Neuronal stem cell (in vitro differentiated cells): Measurements from ENCODE around the gene PRKCI.

Experiments
- DNase-seq: peaks from one replicate; pipeline ENCODE4 v3.0.0-alpha.2; 2013; ENCODE audit warnings: low spot score
- H2AFZ ChIP-seq: one replicate; pipeline ENCODE4 v1.6.1; 2013; ENCODE audit warnings: mild to moderate bottlenecking, low read length, inconsistent platforms
- H2AK5ac ChIP-seq: 2 replicates; pipeline ENCODE4 v1.6.1; 2013; ENCODE audit warnings: low read depth, mild to moderate bottlenecking, inconsistent platforms, low read length, moderate library complexity, mixed read lengths
- H2BK120ac ChIP-seq: 2 replicates; pipeline ENCODE4 v1.6.1; 2013; ENCODE audit warnings: low read depth, mild to moderate bottlenecking, inconsistent platforms, low read length, moderate library complexity, mixed read lengths
- H2BK12ac ChIP-seq: one replicate; pipeline ENCODE4 v1.6.1; 2013; ENCODE audit warnings: low read length, inconsistent platforms
- H2BK15ac ChIP-seq: 2 replicates; pipeline ENCODE4 v1.6.1; 2013; ENCODE audit warnings: mild to moderate bottlenecking, low read length, inconsistent platforms, mixed read lengths
- H2BK5ac ChIP-seq: one replicate; pipeline ENCODE4 v1.6.1; 2013; ENCODE audit warnings: inconsistent platforms, mild to moderate bottlenecking, low read length, moderate library complexity
- H3K14ac ChIP-seq: one replicate; pipeline ENCODE4 v1.6.1; 2013; ENCODE audit warnings: low read length, inconsistent platforms
- H3K18ac ChIP-seq: 2 replicates; pipeline ENCODE4 v1.6.1; 2013; ENCODE audit warnings: low read length, inconsistent platforms
- H3K23ac ChIP-seq: 2 replicates; pipeline ENCODE4 v1.6.1; 2013; ENCODE audit warnings: low read depth, mild to moderate bottlenecking, mixed read lengths, low read length, inconsistent platforms; ENCODE audit not compliant: poor library complexity
- H3K27ac ChIP-seq: replicated peaks from 3 replicates; pipeline ENCODE4 v1.5.1; 2013; ENCODE audit warnings: low read length, inconsistent platforms
- H3K27me3 ChIP-seq, 3 experiments: 2 replicates each; pipeline ENCODE4 v1.6.1; 2013; ENCODE audit warnings: low read length in 3 of 3, mild to moderate bottlenecking in 2 of 3, inconsistent platforms in 1 of 3, low read depth in 1 of 3, mixed read lengths in 1 of 3, moderate library complexity in 1 of 3; ENCODE audit not compliant: control insufficient read depth in 3 of 3, insufficient read depth in 3 of 3
- H3K36me3 ChIP-seq, 2 donors: replicated peaks in 1 of 2; 2 replicates each; pipeline ENCODE4 v1.6.1; 2013; ENCODE audit warnings: low read length in 2 of 2; ENCODE audit not compliant: control insufficient read depth in 2 of 2, insufficient read depth in 2 of 2
- H3K4ac ChIP-seq: 2 replicates; pipeline ENCODE4 v1.6.1; 2013; ENCODE audit warnings: inconsistent platforms, mild to moderate bottlenecking, low read length, moderate library complexity
- H3K4me1 ChIP-seq, 2 donors: 1 replicate in 1 of 2; 2 replicates in 1 of 2; pipeline ENCODE4 v1.6.1; 2013; ENCODE audit warnings: low read length in 2 of 2, low read depth in 1 of 2; ENCODE audit not compliant: control insufficient read depth in 2 of 2, insufficient read depth in 1 of 2
- H3K4me2 ChIP-seq: one replicate; pipeline ENCODE4 v1.6.1; 2013; ENCODE audit warnings: mild to moderate bottlenecking, low read length, inconsistent platforms; ENCODE audit not compliant: insufficient read depth, poor library complexity, severe bottlenecking
- H3K4me3 ChIP-seq, 2 donors: 2 replicates each; pipeline ENCODE4 v1.5.1; 2013; ENCODE audit warnings: low read length in 2 of 2, mild to moderate bottlenecking in 2 of 2, inconsistent platforms in 1 of 2, moderate library complexity in 1 of 2
- H3K79me1 ChIP-seq: one replicate; pipeline ENCODE4 v1.6.1; 2013; ENCODE audit warnings: low read depth, mild to moderate bottlenecking, inconsistent platforms, low read length, moderate library complexity
- H3K9ac ChIP-seq: one replicate; pipeline ENCODE4 v1.6.1; 2013; ENCODE audit warnings: mild to moderate bottlenecking, low read depth, low read length, inconsistent platforms; ENCODE audit not compliant: poor library complexity
- H3K9me3 ChIP-seq, 2 donors: replicated peaks in 1 of 2; 2 replicates each; pipeline versions ENCODE3 to v1.6.1; 2013; ENCODE audit warnings: low read length in 2 of 2, mild to moderate bottlenecking in 2 of 2, inconsistent platforms in 1 of 2, low read depth in 1 of 2, mixed read lengths in 1 of 2, moderate library complexity in 1 of 2; ENCODE audit not compliant: control insufficient read depth in 2 of 2, insufficient read depth in 1 of 2
- H4K8ac ChIP-seq: one replicate; pipeline ENCODE4 v1.6.1; 2013; ENCODE audit warnings: low read depth, mild to moderate bottlenecking, inconsistent platforms, low read length, moderate library complexity
- H4K91ac ChIP-seq: one replicate; pipeline ENCODE4 v1.6.1; 2013; ENCODE audit warnings: low read length, low read depth, mild to moderate bottlenecking, inconsistent platforms; ENCODE audit not compliant: poor library complexity
- WGBS, 2 donors: extraction: QIAGEN DNeasy Blood & Tissue Kit; methylation state at CpG; one replicate each; pipeline ENCODE4 v1.1.7; 2013; ENCODE audit warnings: missing lambda C conversion rate in 2 of 2, mixed read lengths in 1 of 2; ENCODE audit not compliant: insufficient read length in 2 of 2, insufficient replicate concordance in 1 of 2; ENCODE audit errors: extremely low coverage in 2 of 2; 5-methylcytosine and 5-hydroxymethylcytosine counted together

The PRKCI gene

DNA sequence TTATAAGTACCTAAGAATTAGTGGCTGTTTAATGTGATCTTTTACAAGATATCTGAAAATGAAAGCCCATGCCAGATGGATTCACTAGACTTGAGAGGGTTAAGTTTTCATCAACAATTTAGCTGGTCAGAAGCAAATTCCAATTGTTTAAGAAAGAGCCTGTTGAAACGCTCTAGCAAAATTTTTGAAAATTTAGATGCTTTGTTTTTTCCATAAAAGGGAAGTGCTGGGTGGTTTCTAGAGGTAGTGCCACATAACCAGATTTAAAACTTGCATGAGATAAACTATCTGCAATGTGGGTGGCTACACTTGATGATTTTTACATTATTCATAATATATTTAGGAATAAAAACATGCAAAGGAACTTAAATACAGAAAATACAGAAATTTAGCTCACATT is 86.8 kb downstream of the PRKCI start:
- no peaks in the 10 kb centered on the region for H3K36me3 ChIP-seq
- H3K14ac ChIP-seq = no peak overlapping the region
- H3K9ac ChIP-seq = no peak overlapping the region
- H3K4me3 ChIP-seq = no peak overlapping the region
- H2BK5ac ChIP-seq = no peak overlapping the region
- no peak overlapping the region for H2AFZ ChIP-seq
- H3K9me3 ChIP-seq = no peaks in the 10 kb centered on the region
- no peak overlapping the region for H2BK12ac ChIP-seq
- H3K27me3 ChIP-seq = no peaks in the 10 kb centered on the region
- no peak overlapping the region for H2AK5ac ChIP-seq
- no peak overlapping the region for H3K18ac ChIP-seq
- H3K4me1 ChIP-seq = no peaks in the 10 kb centered on the region
- H2BK15ac ChIP-seq = no peak overlapping the region
- no peak for DNase-seq
- no peak overlapping the region for H3K27ac ChIP-seq
- no peak overlapping the region for H3K4ac ChIP-seq
- H3K4me2 ChIP-seq = no peak overlapping the region
- WGBS, 2 donors = no CpG with 5 or more reads among the region's 1 CpG
- no peak overlapping the region for H2BK120ac ChIP-seq
- no peaks in the 10 kb centered on the region for H3K79me1 ChIP-seq
- no peak overlapping the region for H3K23ac ChIP-seq
- no peak overlapping the region for H4K91ac ChIP-seq
- H4K8ac ChIP-seq = no peak overlapping the region

DNA sequence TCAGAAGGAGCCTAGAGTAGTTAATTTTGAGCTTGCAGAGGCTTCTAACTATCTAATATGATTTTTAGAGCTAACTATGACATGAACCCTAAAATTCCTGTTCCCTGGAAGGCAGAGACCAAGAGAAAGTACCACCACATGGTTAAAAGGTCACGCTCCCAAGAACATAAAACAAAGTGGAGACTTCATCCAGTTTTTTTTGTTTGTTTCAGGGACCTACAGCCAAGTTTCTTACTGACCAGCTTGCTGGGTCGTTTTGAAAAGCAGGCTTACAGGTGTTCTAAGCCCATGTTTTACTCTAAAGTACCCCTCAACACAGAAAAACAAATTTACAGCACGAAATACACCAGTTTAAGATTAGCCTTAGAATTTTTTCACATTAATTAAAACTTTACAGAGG is 95.7 kb downstream of the PRKCI start:
- Histone ChIP-seq H3K27ac (no peak overlapping the region), H2BK15ac (no peak overlapping the region), H3K79me1 (no peaks in the 10 kb centered on the region), H2AK5ac (no peak overlapping the region), H4K91ac (no peak overlapping the region), H2AFZ (peak overlapping the region; percentile 25), H3K4me1 (peaks cover 0 to 19% of the 10 kb centered on the region in 2 donors), H3K36me3 (no peaks in the 10 kb centered on the region), H2BK5ac (no peak overlapping the region), H3K27me3 (no peaks in the 10 kb centered on the region), H3K9ac (no peak overlapping the region), H3K18ac (no peak overlapping the region), H3K4me3 (no peak overlapping the region), H4K8ac (no peak overlapping the region), H3K4me2 (no peak overlapping the region), H3K9me3 (peaks cover 0 to 2% of the 10 kb centered on the region in 2 donors), H2BK120ac (no peak overlapping the region), H3K23ac (no peak overlapping the region), H2BK12ac (no peak overlapping the region), H3K4ac (no peak overlapping the region), H3K14ac (no peak overlapping the region)
- no CpG with 5 or more reads among the region's 3 CpGs for WGBS, 2 donors
- no peak for DNase-seq

DNA sequence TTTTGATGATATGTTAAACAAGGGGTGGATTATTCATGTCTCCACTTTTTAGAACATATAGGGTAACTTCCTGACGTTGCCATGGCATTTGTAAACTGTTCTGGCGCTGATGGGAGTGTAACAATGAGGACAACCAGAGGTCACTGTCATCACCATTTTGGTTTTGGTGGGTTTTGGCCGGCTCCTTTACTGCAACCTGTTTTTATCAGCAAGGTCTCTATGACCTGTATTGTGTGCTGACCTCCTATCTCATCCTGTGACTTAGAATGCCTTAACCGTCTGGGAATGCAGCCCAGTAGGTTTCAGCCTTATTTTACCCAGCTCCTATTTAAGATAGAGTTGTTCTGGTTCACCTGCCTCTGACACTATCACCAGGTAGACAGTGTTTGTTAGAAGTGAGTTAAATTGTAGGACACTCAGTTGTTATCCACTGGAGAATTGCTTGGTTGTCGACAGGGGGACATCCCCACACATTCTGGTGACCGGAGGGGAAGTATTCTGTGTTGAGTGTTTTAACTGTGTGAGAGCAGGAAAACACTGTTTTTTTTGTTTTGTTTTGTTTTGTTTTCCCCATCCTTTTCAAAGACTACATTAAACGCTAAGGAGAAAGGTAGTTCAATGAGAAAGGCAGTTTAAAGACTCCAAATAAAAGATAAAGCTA is 98.4 kb downstream of the PRKCI start:
- no peak overlapping the region for H4K8ac ChIP-seq
- H2AK5ac ChIP-seq = no peak overlapping the region
- peaks cover 0 to 23% of the 10 kb centered on the region in 2 donors for H3K4me1 ChIP-seq
- H3K79me1 ChIP-seq = no peaks in the 10 kb centered on the region
- H3K36me3 ChIP-seq = no peaks in the 10 kb centered on the region
- H4K91ac ChIP-seq = no peak overlapping the region
- H3K27ac ChIP-seq = no peak overlapping the region
- H3K14ac ChIP-seq = no peak overlapping the region
- no peak overlapping the region for H2BK12ac ChIP-seq
- no peak overlapping the region for H2BK5ac ChIP-seq
- no peak overlapping the region for H2AFZ ChIP-seq
- H3K4me2 ChIP-seq = no peak overlapping the region
- H3K9me3 ChIP-seq = peaks cover 0 to 6% of the 10 kb centered on the region in 2 donors
- no peak overlapping the region for H3K4me3 ChIP-seq
- H2BK15ac ChIP-seq = no peak overlapping the region
- no peaks in the 10 kb centered on the region for H3K27me3 ChIP-seq
- H3K9ac ChIP-seq = no peak overlapping the region
- H3K4ac ChIP-seq = no peak overlapping the region
- no peak overlapping the region for H3K23ac ChIP-seq
- no peak overlapping the region for H2BK120ac ChIP-seq
- no CpG with 5 or more reads among the region's 7 CpGs for WGBS, 2 donors
- no peak overlapping the region for H3K18ac ChIP-seq
- DNase-seq = no peak

DNA sequence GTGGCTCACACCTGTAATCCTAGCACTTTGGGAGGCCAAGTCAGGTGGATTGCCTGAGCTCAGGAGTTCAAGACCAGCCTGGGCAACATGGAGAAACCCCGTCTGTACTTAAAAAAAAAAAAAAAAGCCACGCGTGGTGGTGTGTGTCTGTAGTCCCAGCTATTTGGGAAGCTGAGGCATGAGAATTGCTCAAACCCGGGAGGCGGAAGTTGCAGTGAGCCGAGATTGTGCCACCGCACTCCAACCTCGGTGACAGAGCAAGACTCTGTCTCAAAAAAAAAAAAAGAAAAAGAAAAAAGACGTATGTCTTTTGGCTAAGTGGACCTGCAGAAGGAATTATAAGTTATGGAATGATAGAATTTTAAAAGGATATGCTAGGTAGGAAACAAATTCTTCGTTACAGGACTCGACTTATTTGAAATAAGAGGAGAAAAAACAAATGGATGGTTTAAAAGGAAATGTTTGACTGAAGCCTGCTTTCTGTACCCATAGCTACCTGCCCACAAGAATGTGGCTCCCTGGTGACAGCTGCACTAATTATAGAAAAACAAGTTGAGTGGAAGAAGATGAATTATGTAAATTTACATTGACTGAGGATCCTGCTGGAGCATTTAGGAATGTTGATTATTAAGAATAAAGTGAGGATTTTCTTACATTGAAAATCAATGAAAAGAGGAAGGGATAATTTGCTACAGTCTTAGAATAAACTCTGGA is 99.3 kb downstream of the PRKCI start:
- H3K23ac ChIP-seq = no peak overlapping the region
- H3K36me3 ChIP-seq = no peaks in the 10 kb centered on the region
- H3K4me2 ChIP-seq = no peak overlapping the region
- no peak overlapping the region for H2BK15ac ChIP-seq
- H3K4me1 ChIP-seq = peaks cover 0 to 23% of the 10 kb centered on the region in 2 donors
- H4K91ac ChIP-seq = no peak overlapping the region
- no peak overlapping the region for H3K27ac ChIP-seq
- H3K4ac ChIP-seq = no peak overlapping the region
- DNase-seq = no peak
- no peak overlapping the region for H3K14ac ChIP-seq
- H4K8ac ChIP-seq = no peak overlapping the region
- H2BK5ac ChIP-seq = no peak overlapping the region
- H3K18ac ChIP-seq = no peak overlapping the region
- no peaks in the 10 kb centered on the region for H3K79me1 ChIP-seq
- no peak overlapping the region for H2AFZ ChIP-seq
- H3K27me3 ChIP-seq = no peaks in the 10 kb centered on the region
- H3K4me3 ChIP-seq = no peak overlapping the region
- no peak overlapping the region for H2BK12ac ChIP-seq
- H3K9me3 ChIP-seq = peaks cover 0 to 8% of the 10 kb centered on the region in 2 donors
- H3K9ac ChIP-seq = no peak overlapping the region
- WGBS, 2 donors = no CpG with 5 or more reads among the region's 11 CpGs
- no peak overlapping the region for H2AK5ac ChIP-seq
- H2BK120ac ChIP-seq = no peak overlapping the region
